Hepatocyte (in vitro differentiated cells): Measurements from ENCODE around the gene PXDC1. TPM values are rescaled to one million over a fixed set of nuclear protein-coding genes. Genes with fewer than 3 reads are reported as not detected.
A peak's percentile ranks its signal among the peaks of the same experiment; 100 is the strongest.

Experiments
- DNase-seq: peaks from one replicate; pipeline ENCODE4 v3.0.0-alpha.2; 2016; ENCODE audit warnings: low spot score
- H2AFZ ChIP-seq: fragments of 200-600 bp; sonication (generic); 2 replicates; pipeline ENCODE4 v1.6.0; 2016; ENCODE audit warnings: antibody characterized with exemption, mild to moderate bottlenecking
- H3K27ac ChIP-seq: fragments of 200-600 bp; sonication (generic); 2 replicates; pipeline ENCODE4 v1.5.1; 2016; ENCODE audit warnings: mild to moderate bottlenecking
- H3K27me3 ChIP-seq: fragments of 200-600 bp; sonication (generic); 2 replicates; pipeline ENCODE4 v1.6.1; 2016
- H3K36me3 ChIP-seq: fragments of 200-600 bp; sonication (generic); replicated peaks from 2 replicates; pipeline ENCODE4 v1.5.1; 2016; ENCODE audit warnings: low read depth; ENCODE audit not compliant: insufficient read depth
- H3K4me1 ChIP-seq: fragments of 200-600 bp; sonication (generic); 2 replicates; pipeline ENCODE4 v1.5.1; 2016; ENCODE audit warnings: mild to moderate bottlenecking, moderate library complexity; ENCODE audit not compliant: insufficient read depth
- H3K4me2 ChIP-seq: fragments of 200-600 bp; sonication (generic); 2 replicates; pipeline ENCODE4 v1.6.0; 2016
- H3K4me3 ChIP-seq: fragments of 200-600 bp; sonication (generic); 2 replicates; pipeline ENCODE4 v1.5.1; 2016; ENCODE audit warnings: mild to moderate bottlenecking
- H3K79me2 ChIP-seq: fragments of 200-600 bp; sonication (generic); 2 replicates; pipeline ENCODE4 v1.6.0; 2017; ENCODE audit warnings: mild to moderate bottlenecking
- H3K9me2 ChIP-seq: fragments of 200-600 bp; sonication (generic); replicated peaks from 2 replicates; pipeline ENCODE4 v1.6.0; 2017; ENCODE audit warnings: mild to moderate bottlenecking; ENCODE audit not compliant: insufficient read depth
- H3K9me3 ChIP-seq: fragments of 200-600 bp; sonication (generic); 2 replicates; pipeline ENCODE4 v1.5.1; 2016; ENCODE audit warnings: low read depth, mild to moderate bottlenecking
- H4K20me1 ChIP-seq: fragments of 200-600 bp; sonication (generic); 2 replicates; pipeline ENCODE4 v1.6.0; 2016; ENCODE audit warnings: mild to moderate bottlenecking; ENCODE audit not compliant: insufficient read depth, poor library complexity, severe bottlenecking
- EZH2 ChIP-seq: fragments of 200-600 bp; sonication (generic); IDR thresholded peaks from 2 replicates; pipeline ENCODE4 v1.6.1; 2016; ENCODE audit warnings: antibody characterized with exemption, mild to moderate bottlenecking, borderline replicate concordance
- EZH2phosphoT487 ChIP-seq: fragments of 200-600 bp; sonication (generic); IDR thresholded peaks from one replicate; pipeline ENCODE4 v1.6.1; 2018; ENCODE audit warnings: antibody characterized with exemption, mild to moderate bottlenecking, low read depth, moderate library complexity; ENCODE audit not compliant: unreplicated experiment, severe bottlenecking
- WGBS: methylation state at CpG from one replicate; pipeline ENCODE4 v1.1.6; 2016; ENCODE audit warnings: low lambda C conversion rate; ENCODE audit errors: missing lambda C conversion rate; 5-methylcytosine and 5-hydroxymethylcytosine counted together
- polyA plus RNA-seq: library from polyadenylated mRNA; unstranded; fragments of >200 nt; fragmentation: Nextera tagmentation; extraction: Ambion mirVana; gene quantifications from 2 replicates; pipeline ENCODE4 v1.2.1, GENCODE V29; 2016
- total RNA-seq: library from RNA; depleted of rRNA; stranded (reverse); fragments of >200 nt; gene quantifications from 2 replicates; pipeline ENCODE4 v1.2.3, GENCODE V29; 2014
- TF ChIP-seq, protein P1 (sequence below): fragments of 200-600 bp; sonication (generic); IDR thresholded peaks from 2 replicates; pipeline ENCODE4 v1.5.1; 2016; ENCODE audit warnings: antibody characterized with exemption, mild to moderate bottlenecking; ENCODE audit not compliant: poor library complexity

The PXDC1 gene
- total and polyA plus RNA-seq, 2 experiments from 2014 or later, result 83.8 to 90.8 TPM

DNA sequence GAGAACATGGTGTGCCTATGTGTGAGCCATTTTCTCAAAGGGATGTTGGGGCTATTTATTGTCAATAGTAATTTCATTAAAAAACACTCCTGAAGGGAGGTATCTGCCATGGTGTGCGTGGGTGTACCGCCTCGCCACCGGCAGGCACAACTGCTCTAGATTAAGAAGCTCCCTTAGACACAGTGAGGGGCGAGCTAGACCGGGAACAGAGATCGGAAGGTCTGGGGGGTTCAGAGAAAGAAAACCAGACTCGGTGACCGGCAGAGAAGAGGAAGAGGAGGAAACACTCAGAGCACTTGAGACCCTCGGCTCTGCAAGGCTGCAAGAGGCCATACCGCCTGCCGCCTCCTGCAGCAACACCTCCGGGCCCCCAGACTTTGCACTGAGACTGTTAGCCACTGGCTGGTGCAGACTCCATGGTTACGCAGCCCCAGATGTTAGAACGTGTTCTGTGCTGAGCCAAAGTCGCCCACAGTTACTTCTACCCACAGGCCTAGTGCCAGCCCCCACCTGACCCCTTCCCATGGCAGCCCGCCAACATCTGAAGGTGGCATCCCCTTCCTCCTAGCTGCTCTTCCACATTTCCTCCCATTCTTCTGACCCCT, 18.1 kb downstream of the PXDC1 start:
- H3K4me1 ChIP-seq, result no peaks in the 10 kb centered on the region
- no peak overlapping the region for H3K27ac ChIP-seq
- H3K27me3 ChIP-seq, result no peaks in the 10 kb centered on the region
- 92% methylated on average over 17 of the region's 17 CpGs for WGBS
- H3K4me2 ChIP-seq, result no peak overlapping the region
- H3K9me2 ChIP-seq, result no peaks in the 10 kb centered on the region
- H4K20me1 ChIP-seq, result peaks cover 79% of the 10 kb centered on the region
- DNase-seq, result no peak
- peaks cover 10% of the 10 kb centered on the region for H3K36me3 ChIP-seq
- no peaks in the 10 kb centered on the region for H3K9me3 ChIP-seq
- TF ChIP-seq, protein P1, sequence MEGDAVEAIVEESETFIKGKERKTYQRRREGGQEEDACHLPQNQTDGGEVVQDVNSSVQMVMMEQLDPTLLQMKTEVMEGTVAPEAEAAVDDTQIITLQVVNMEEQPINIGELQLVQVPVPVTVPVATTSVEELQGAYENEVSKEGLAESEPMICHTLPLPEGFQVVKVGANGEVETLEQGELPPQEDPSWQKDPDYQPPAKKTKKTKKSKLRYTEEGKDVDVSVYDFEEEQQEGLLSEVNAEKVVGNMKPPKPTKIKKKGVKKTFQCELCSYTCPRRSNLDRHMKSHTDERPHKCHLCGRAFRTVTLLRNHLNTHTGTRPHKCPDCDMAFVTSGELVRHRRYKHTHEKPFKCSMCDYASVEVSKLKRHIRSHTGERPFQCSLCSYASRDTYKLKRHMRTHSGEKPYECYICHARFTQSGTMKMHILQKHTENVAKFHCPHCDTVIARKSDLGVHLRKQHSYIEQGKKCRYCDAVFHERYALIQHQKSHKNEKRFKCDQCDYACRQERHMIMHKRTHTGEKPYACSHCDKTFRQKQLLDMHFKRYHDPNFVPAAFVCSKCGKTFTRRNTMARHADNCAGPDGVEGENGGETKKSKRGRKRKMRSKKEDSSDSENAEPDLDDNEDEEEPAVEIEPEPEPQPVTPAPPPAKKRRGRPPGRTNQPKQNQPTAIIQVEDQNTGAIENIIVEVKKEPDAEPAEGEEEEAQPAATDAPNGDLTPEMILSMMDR, result no peak
- TF ChIP-seq EZH2phosphoT487 (no peak), EZH2 (no peak)
- peaks cover 96% of the 10 kb centered on the region for H3K79me2 ChIP-seq
- H3K4me3 ChIP-seq, result no peak overlapping the region
- no peak overlapping the region for H2AFZ ChIP-seq

DNA sequence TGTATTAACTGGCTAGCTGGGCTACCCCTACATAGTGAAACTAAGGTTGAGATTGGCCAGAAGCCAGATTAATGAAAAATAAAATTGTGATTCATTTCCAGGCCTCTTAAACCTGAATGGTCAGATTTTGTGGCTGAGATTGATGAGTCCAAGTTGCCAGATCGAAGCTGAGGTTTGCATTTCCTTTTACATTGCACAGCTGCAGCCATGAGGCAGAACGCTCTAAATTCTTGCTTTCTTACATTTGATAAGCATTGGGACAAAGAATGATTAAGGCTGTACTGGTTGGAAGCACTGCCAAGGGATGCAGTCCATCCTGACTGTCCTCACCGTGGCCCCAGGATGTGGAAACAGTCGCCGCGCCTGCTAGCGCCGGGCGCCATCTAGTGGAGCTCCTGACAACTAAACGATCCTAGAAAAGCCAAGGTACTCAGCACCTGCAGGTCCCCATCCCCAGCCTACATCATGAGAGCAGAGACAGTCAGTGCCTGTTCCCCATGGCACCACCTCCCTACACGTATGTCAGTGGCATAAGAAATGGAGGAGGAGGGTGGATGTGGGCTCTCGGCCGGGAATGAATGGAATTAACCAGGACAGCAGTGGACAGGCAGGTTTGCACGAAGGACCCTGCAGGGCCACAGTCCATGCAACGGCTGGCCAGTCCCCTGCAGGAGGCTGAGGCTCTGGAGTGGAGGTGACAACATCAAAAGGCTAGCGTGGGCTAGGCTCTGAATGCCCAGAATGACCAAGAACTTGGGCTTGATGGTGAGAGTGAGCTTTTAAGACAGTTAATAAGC, 19.0 kb downstream of the PXDC1 start:
- H3K4me3 ChIP-seq, result no peak overlapping the region
- peaks cover 83% of the 10 kb centered on the region for H4K20me1 ChIP-seq
- H2AFZ ChIP-seq, result no peak overlapping the region
- peaks cover 96% of the 10 kb centered on the region for H3K79me2 ChIP-seq
- TF ChIP-seq EZH2phosphoT487 (no peak), EZH2 (no peak)
- TF ChIP-seq, protein P1, result peak; percentile 90
- no peaks in the 10 kb centered on the region for H3K9me3 ChIP-seq
- H3K9me2 ChIP-seq, result no peaks in the 10 kb centered on the region
- peak; percentile 90 for DNase-seq
- no peak overlapping the region for H3K27ac ChIP-seq
- no peaks in the 10 kb centered on the region for H3K4me1 ChIP-seq
- no peaks in the 10 kb centered on the region for H3K27me3 ChIP-seq
- H3K4me2 ChIP-seq, result no peak overlapping the region
- WGBS, result 28% methylated on average over 16 of the region's 16 CpGs
- H3K36me3 ChIP-seq, result peaks cover 10% of the 10 kb centered on the region

DNA sequence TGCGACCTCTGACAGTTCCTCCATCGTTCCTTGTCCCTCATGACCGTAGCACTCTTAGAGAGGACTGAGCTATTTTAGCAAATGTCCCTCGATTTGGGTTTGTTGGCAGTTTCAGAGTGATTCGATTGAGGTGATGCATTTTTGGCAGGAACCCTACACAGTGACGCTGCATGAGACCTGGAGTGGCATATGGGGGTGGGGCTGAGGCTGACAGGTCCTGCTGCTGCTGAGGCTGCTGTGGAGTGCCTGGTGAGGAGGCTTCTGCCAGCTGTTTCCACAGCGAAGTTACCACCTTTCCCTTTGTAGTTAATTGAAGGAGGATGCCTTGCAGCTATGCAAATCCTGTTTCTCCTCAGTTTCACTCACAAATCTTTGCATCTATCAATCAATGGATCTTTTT, 19.8 kb downstream of the PXDC1 start:
- H3K4me3 ChIP-seq, result no peak overlapping the region
- peaks cover 10% of the 10 kb centered on the region for H3K36me3 ChIP-seq
- no peaks in the 10 kb centered on the region for H3K9me2 ChIP-seq
- no peaks in the 10 kb centered on the region for H3K4me1 ChIP-seq
- H3K27ac ChIP-seq, result no peak overlapping the region
- H3K79me2 ChIP-seq, result peaks cover 93% of the 10 kb centered on the region
- H3K9me3 ChIP-seq, result no peaks in the 10 kb centered on the region
- no peak overlapping the region for H3K4me2 ChIP-seq
- no peaks in the 10 kb centered on the region for H3K27me3 ChIP-seq
- DNase-seq, result no peak
- no peak overlapping the region for H2AFZ ChIP-seq
- H4K20me1 ChIP-seq, result peaks cover 91% of the 10 kb centered on the region
- TF ChIP-seq EZH2phosphoT487 (no peak), EZH2 (no peak)
- TF ChIP-seq, protein P1, result no peak
- 90% methylated on average over 7 of the region's 7 CpGs for WGBS
